ENCODE results near the gene FAM177A1. TPM values are rescaled to one million over a fixed set of nuclear protein-coding genes. Genes with fewer than 3 reads are reported as not detected.

FAM177A1 gene
- total and polyA plus RNA-seq, 2 of the 13 experiments (the other 11 are each of a cell fraction or from before 2014, with no cell fraction given) = 72.9 to 119 TPM

- TF ChIP-seq ZNF547 (CRISPR knock-in tag; IDR thresholded peaks at IDR 0.05) = no peak
- TF ChIP-seq, protein P1, sequence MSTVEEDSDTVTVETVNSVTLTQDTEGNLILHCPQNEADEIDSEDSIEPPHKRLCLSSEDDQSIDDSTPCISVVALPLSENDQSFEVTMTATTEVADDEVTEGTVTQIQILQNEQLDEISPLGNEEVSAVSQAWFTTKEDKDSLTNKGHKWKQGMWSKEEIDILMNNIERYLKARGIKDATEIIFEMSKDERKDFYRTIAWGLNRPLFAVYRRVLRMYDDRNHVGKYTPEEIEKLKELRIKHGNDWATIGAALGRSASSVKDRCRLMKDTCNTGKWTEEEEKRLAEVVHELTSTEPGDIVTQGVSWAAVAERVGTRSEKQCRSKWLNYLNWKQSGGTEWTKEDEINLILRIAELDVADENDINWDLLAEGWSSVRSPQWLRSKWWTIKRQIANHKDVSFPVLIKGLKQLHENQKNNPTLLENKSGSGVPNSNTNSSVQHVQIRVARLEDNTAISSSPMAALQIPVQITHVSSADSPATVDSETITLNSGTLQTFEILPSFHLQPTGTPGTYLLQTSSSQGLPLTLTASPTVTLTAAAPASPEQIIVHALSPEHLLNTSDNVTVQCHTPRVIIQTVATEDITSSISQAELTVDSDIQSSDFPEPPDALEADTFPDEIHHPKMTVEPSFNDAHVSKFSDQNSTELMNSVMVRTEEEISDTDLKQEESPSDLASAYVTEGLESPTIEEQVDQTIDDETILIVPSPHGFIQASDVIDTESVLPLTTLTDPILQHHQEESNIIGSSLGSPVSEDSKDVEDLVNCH (CRISPR knock-in tag; IDR thresholded peaks at IDR 0.05) = no peak
- no peak for TF ChIP-seq ZEB1 (IDR thresholded peaks at IDR 0.05; ENCODE audit: insufficient replicate concordance, low read depth)
- TF ChIP-seq ZNF274 (CRISPR knock-in tag; IDR thresholded peaks at IDR 0.05) = no peak
- no peak for TF ChIP-seq ZNF550 (CRISPR knock-in tag; IDR thresholded peaks at IDR 0.05; ENCODE audit: borderline replicate concordance)
- no peak for TF ChIP-seq ATF1 (CRISPR knock-in tag; IDR thresholded peaks at IDR 0.05)
- TF ChIP-seq, protein P2, sequence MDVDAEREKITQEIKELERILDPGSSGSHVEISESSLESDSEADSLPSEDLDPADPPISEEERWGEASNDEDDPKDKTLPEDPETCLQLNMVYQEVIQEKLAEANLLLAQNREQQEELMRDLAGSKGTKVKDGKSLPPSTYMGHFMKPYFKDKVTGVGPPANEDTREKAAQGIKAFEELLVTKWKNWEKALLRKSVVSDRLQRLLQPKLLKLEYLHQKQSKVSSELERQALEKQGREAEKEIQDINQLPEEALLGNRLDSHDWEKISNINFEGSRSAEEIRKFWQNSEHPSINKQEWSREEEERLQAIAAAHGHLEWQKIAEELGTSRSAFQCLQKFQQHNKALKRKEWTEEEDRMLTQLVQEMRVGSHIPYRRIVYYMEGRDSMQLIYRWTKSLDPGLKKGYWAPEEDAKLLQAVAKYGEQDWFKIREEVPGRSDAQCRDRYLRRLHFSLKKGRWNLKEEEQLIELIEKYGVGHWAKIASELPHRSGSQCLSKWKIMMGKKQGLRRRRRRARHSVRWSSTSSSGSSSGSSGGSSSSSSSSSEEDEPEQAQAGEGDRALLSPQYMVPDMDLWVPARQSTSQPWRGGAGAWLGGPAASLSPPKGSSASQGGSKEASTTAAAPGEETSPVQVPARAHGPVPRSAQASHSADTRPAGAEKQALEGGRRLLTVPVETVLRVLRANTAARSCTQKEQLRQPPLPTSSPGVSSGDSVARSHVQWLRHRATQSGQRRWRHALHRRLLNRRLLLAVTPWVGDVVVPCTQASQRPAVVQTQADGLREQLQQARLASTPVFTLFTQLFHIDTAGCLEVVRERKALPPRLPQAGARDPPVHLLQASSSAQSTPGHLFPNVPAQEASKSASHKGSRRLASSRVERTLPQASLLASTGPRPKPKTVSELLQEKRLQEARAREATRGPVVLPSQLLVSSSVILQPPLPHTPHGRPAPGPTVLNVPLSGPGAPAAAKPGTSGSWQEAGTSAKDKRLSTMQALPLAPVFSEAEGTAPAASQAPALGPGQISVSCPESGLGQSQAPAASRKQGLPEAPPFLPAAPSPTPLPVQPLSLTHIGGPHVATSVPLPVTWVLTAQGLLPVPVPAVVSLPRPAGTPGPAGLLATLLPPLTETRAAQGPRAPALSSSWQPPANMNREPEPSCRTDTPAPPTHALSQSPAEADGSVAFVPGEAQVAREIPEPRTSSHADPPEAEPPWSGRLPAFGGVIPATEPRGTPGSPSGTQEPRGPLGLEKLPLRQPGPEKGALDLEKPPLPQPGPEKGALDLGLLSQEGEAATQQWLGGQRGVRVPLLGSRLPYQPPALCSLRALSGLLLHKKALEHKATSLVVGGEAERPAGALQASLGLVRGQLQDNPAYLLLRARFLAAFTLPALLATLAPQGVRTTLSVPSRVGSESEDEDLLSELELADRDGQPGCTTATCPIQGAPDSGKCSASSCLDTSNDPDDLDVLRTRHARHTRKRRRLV (CRISPR knock-in tag; IDR thresholded peaks at IDR 0.05) = no peak
- TF ChIP-seq HOXA9 (CRISPR knock-in tag; IDR thresholded peaks at IDR 0.05; ENCODE audit: borderline replicate concordance) = no peak
- TF ChIP-seq MYPOP (CRISPR knock-in tag; IDR thresholded peaks at IDR 0.05) = no peak
- no peak for TF ChIP-seq ZNF670 (CRISPR knock-in tag; IDR thresholded peaks at IDR 0.05; ENCODE audit: borderline replicate concordance)
- peak; percentile 55 for TF ChIP-seq TEAD3 (CRISPR knock-in tag; optimal IDR thresholded peaks at IDR 0.05; ENCODE audit: borderline replicate concordance)
- TF ChIP-seq ZNF496 (CRISPR knock-in tag; IDR thresholded peaks at IDR 0.05; ENCODE audit: insufficient replicate concordance) = no peak
- peak; percentile 15; the same call in 1 of the 3 replicates for TF ChIP-seq MXI1 (IDR thresholded peaks at IDR 0.05; ENCODE audit: borderline replicate concordance, low read depth, low read length)
- no peak for TF ChIP-seq MIER2 (CRISPR knock-in tag; IDR thresholded peaks at IDR 0.05)
- TF ChIP-seq TOPORS (CRISPR knock-in tag; IDR thresholded peaks at IDR 0.05) = peak; percentile 79; the same call in 1 of the 2 replicates
- no peak for TF ChIP-seq ZNF850 (CRISPR knock-in tag; conservative IDR thresholded peaks at IDR 0.05)
- TF ChIP-seq E2F1 (CRISPR knock-in tag; IDR thresholded peaks at IDR 0.05) = no peak
- TF ChIP-seq HNRNPL (IDR thresholded peaks at IDR 0.05; ENCODE audit: low read depth, low read length) = no peak
- TF ChIP-seq ZNF770 (CRISPR knock-in tag; IDR thresholded peaks at IDR 0.05) = no peak
Observed at GRCh38 chr14:35078082-35078481, 32.0 kb downstream of the FAM177A1 start (continued).
